GM12878 (cell line): ENCODE measurements around the gene SHISAL2B. TPM values are rescaled to one million over a fixed set of nuclear protein-coding genes. Genes with fewer than 3 reads are reported as not detected.
A peak's percentile ranks its signal among the peaks of the same experiment; 100 is the strongest.

ENCODE experiments used
- ATAC-seq: fragments of 200-7000 bp; cut with Tn5 transposase; 3 replicates; pipeline ENCODE4 v1.9.1; 2020; ENCODE audit warnings: mild to moderate bottlenecking, moderate library complexity
- BruUV-seq: library from RNA; stranded (reverse); fragments of 400-500 nt; replicated peaks from 2 replicates; lab custom pipeline; 2021; lab: Mats Ljungman, UMichigan
- CTCF ChIA-PET: fragments of 300-600 bp; sonication (Branson Sonifier 250); formaldehyde crosslinking; extraction: SDS; loops from one replicate; lab custom pipeline; 2021; ENCODE audit warnings: inconsistent platforms; lab: Yijun Ruan, JAX
- POLR2A ChIA-PET: fragments of 350-600 bp; formaldehyde crosslinking; extraction: SDS; loops from one replicate; lab custom pipeline; 2021; ENCODE audit warnings: inconsistent platforms; lab: Charles Lee
- RAD21 ChIA-PET: fragments of 300-600 bp; sonication (Branson Sonifier 250); formaldehyde crosslinking; loops from one replicate; lab custom pipeline; 2023; ENCODE audit warnings: antibody characterized with exemption; ENCODE audit not compliant: unreplicated experiment; lab: Charles Lee
- SMC1A ChIA-PET: fragments of 300-600 bp; sonication (Branson Sonifier 250); formaldehyde crosslinking; loops from one replicate; lab custom pipeline; 2023; ENCODE audit not compliant: unreplicated experiment, uncharacterized antibody; lab: Charles Lee
- DNase-seq: peaks from one replicate; pipeline ENCODE4 v3.0.0-alpha.2; 2011; ENCODE audit warnings: low read depth, low spot score
- FAIRE-seq: peaks from 3 replicates; lab custom pipeline; 2011; peaks lifted over from hg19 to GRCh38; lab: Jason Lieb, UNC
- H2AFZ ChIP-seq: 2 replicates; pipeline ENCODE4 v1.6.0; 2011; ENCODE audit warnings: low read depth, low read length, control low read depth; ENCODE audit not compliant: control insufficient read depth
- H3K27ac ChIP-seq: 2 replicates; pipeline ENCODE4 v1.5.1; 2011; ENCODE audit warnings: control low read depth; ENCODE audit not compliant: control insufficient read depth, insufficient read depth
- H3K27me3 ChIP-seq, 2 experiments: replicated peaks in 1 of 2; 2 replicates each; pipeline versions ENCODE4 v1.6.0 to v1.6.1; 2011; ENCODE audit warnings: low read length in 1 of 2; ENCODE audit not compliant: control insufficient read depth in 2 of 2, insufficient read depth in 2 of 2
- H3K36me3 ChIP-seq, 2 experiments: 2 replicates each; pipeline ENCODE4 v1.5.1; 2011; ENCODE audit warnings: low read length in 1 of 2; ENCODE audit not compliant: control insufficient read depth in 2 of 2, insufficient read depth in 2 of 2
- H3K4me1 ChIP-seq: 2 replicates; pipeline ENCODE4 v1.6.1; 2011; ENCODE audit warnings: mild to moderate bottlenecking, low read length, moderate library complexity, mixed read lengths; ENCODE audit not compliant: control insufficient read depth, insufficient read depth
- H3K4me2 ChIP-seq: 2 replicates; pipeline ENCODE4 v1.6.0; 2011; ENCODE audit warnings: control low read depth; ENCODE audit not compliant: control insufficient read depth, insufficient read depth
- H3K4me3 ChIP-seq: fragments of 200-600 bp; sonication (generic); 2 replicates; pipeline ENCODE4 v1.5.1; 2016
- H3K79me2 ChIP-seq: 2 replicates; pipeline ENCODE4 v1.6.0; 2011; ENCODE audit warnings: low read length; ENCODE audit not compliant: control insufficient read depth, insufficient read depth
- H3K9ac ChIP-seq: 2 replicates; pipeline ENCODE4 v1.8.0; 2011; ENCODE audit warnings: low read length, control low read depth, mixed read lengths; ENCODE audit not compliant: control insufficient read depth, insufficient read depth
- H3K9me3 ChIP-seq: replicated peaks from 3 replicates; pipeline ENCODE4 v1.5.1; 2011; ENCODE audit warnings: mild to moderate bottlenecking, low read length; ENCODE audit not compliant: control insufficient read depth, insufficient read depth
- H4K20me1 ChIP-seq: 2 replicates; pipeline ENCODE4 v1.6.0; 2011; ENCODE audit not compliant: control insufficient read depth, insufficient read depth
- ASH2L ChIP-seq: fragments of 300-600, 200-600 bp; sonication (generic); IDR thresholded peaks from 2 replicates; pipeline ENCODE4 v1.6.1; 2017; ENCODE audit warnings: low read depth, mild to moderate bottlenecking, borderline replicate concordance
- BHLHE40 ChIP-seq, 2 experiments: fragments of 450-650 bp in 1 of 2; IDR thresholded peaks; 2 replicates each; pipeline ENCODE4 v1.6.1; 2011 to 2017; ENCODE audit warnings: low read depth in 2 of 2, borderline replicate concordance in 1 of 2, improper control_type of control experiment in 1 of 2, low read length in 1 of 2, mild to moderate bottlenecking in 1 of 2
- CBX3 ChIP-seq: fragments of 200-600 bp; sonication (generic); IDR thresholded peaks from 2 replicates; pipeline ENCODE4 v1.6.1; 2016; ENCODE audit warnings: low read depth, borderline replicate concordance
- CREB1 ChIP-seq: IDR thresholded peaks from 2 replicates; pipeline ENCODE4 v1.6.1; 2012; ENCODE audit warnings: low read depth, mild to moderate bottlenecking, inconsistent platforms
- HCFC1 ChIP-seq: fragments of 150-350 bp; IDR thresholded peaks from 2 replicates; pipeline ENCODE4 v1.6.1; 2014; ENCODE audit warnings: low read length
- HDGF ChIP-seq: fragments of 450-650 bp; IDR thresholded peaks from 2 replicates; pipeline ENCODE4 v1.6.1; 2016; ENCODE audit warnings: antibody characterized with exemption
- MTA2 ChIP-seq: fragments of 450-650 bp; IDR thresholded peaks from 2 replicates; pipeline ENCODE4 v1.6.1; 2016; ENCODE audit warnings: low read depth, mild to moderate bottlenecking, moderate library complexity
- NFYB ChIP-seq: IDR thresholded peaks from 2 replicates; pipeline ENCODE4 v1.6.1; 2011; ENCODE audit warnings: low read depth, mild to moderate bottlenecking, low read length, improper control_type of control experiment, moderate library complexity; ENCODE audit not compliant: insufficient read depth
- NR2C1 ChIP-seq: fragments of 450-650 bp; IDR thresholded peaks from 2 replicates; pipeline ENCODE4 v1.6.1; 2017; ENCODE audit warnings: antibody characterized with exemption, mild to moderate bottlenecking, moderate library complexity
- RAD51 ChIP-seq: fragments of 450-650 bp; IDR thresholded peaks from 2 replicates; pipeline ENCODE4 v1.6.1; 2016; ENCODE audit warnings: moderate library complexity, mild to moderate bottlenecking, inconsistent platforms
- TCF3 ChIP-seq: IDR thresholded peaks from 2 replicates; pipeline ENCODE4 v1.6.1; 2012; ENCODE audit warnings: low read depth, mild to moderate bottlenecking, low read length, borderline replicate concordance; ENCODE audit not compliant: insufficient read depth
- WRNIP1 ChIP-seq: IDR thresholded peaks from 2 replicates; pipeline ENCODE4 v1.6.1; 2011; ENCODE audit warnings: low read depth, low read length, improper control_type of control experiment, borderline replicate concordance
- ZBED1 ChIP-seq: IDR thresholded peaks from 2 replicates; pipeline ENCODE4 v1.6.1; 2016; ENCODE audit warnings: borderline replicate concordance
- ZNF274 ChIP-seq: IDR thresholded peaks from one replicate; pipeline ENCODE4 v1.8.0; 2011; ENCODE audit not compliant: insufficient read length, insufficient read depth
- ZNF622 ChIP-seq: fragments of 450-650 bp; IDR thresholded peaks from 2 replicates; pipeline ENCODE4 v1.6.1; 2017; ENCODE audit warnings: mild to moderate bottlenecking, inconsistent platforms
- WGBS: methylation state at CpG from one replicate; pipeline ENCODE4 v1.1.6; 2016; ENCODE audit warnings: low lambda C conversion rate; ENCODE audit not compliant: insufficient replicate concordance, insufficient coverage; ENCODE audit errors: missing lambda C conversion rate; 5-methylcytosine and 5-hydroxymethylcytosine counted together
- in situ Hi-C: fragments of 300-500 bp; cut with MboI; formaldehyde crosslinking; loops from 9 replicates; pipeline ENCODE4 v1.14.3; 2018; ENCODE audit warnings: mixed read lengths
- intact Hi-C: fragments of 100-400 bp; cut with micrococcal nuclease; formaldehyde crosslinking; loops from one replicate; pipeline ENCODE4 v1.14.2; 2022; ENCODE audit not compliant: unreplicated experiment
- polyA plus RNA-seq, 11 experiments: library from polyadenylated mRNA; depleted of rRNA in 4 of 11; unstranded in 6 of 11; stranded (reverse) in 5 of 11; fragments of >200 nt; fragmentation: Nextera tagmentation in 4 of 11; fragmentation: Illumina TruSeq in 1 of 11; extraction: Ambion mirVana in 4 of 11; extraction: Trizol in 1 of 11; gene quantifications; 1 replicate in 1 of 11; 2 replicates in 10 of 11; pipeline versions ENCODE4 v1.2.1 to v1.2.3, GENCODE V29; 2011 to 2016; ENCODE audit warnings: inconsistent platforms in 2 of 11, missing spikeins in 2 of 11, low read depth in 1 of 11
- total RNA-seq, 4 experiments: library from RNA; depleted of rRNA in 3 of 4; stranded (reverse); fragments of >200 nt in 3 of 4; fragmentation: Illumina TruSeq in 1 of 4; extraction: Trizol in 1 of 4; gene quantifications; 2 replicates each; pipeline versions ENCODE4 v1.2.1 to v1.2.3, GENCODE V29; 2013 to 2021
- TF ChIP-seq, protein P1 (sequence below): fragments of 450-650 bp; IDR thresholded peaks from 2 replicates; pipeline ENCODE4 v1.6.1; 2016; ENCODE audit warnings: mild to moderate bottlenecking

Gene SHISAL2B
- total and polyA plus RNA-seq, 10 of the 15 experiments (the other 5 are each of a cell fraction or from before 2014, with no cell fraction given): not detected

- intact Hi-C loops: loop anchor here (10.0 kb wide), 1 partner anchor 61 kb away; no protein-coding TSS in a partner anchor
- no peak overlapping the region for H3K27ac ChIP-seq
- RAD21 ChIA-PET: no interaction called here
- no peak overlapping the region for H3K9ac ChIP-seq
- H3K36me3 ChIP-seq: no peaks in the 10 kb centered on the region
- H3K27me3 ChIP-seq: peaks cover 0 to 2% of the 10 kb centered on the region in 2 experiments; a peak in 2 of 4 replicates
- ATAC-seq: no peak
- SMC1A ChIA-PET: no interaction called here
- no peak overlapping the region for H3K4me3 ChIP-seq
- no peak for FAIRE-seq
- no peaks in the 10 kb centered on the region for H3K9me3 ChIP-seq
- DNase-seq: no peak
- no peaks in the 10 kb centered on the region for H3K79me2 ChIP-seq
- in situ Hi-C loops: no loop called here
- no peak for TF ChIP-seq ASH2L
- TF ChIP-seq TCF3: no peak
- TF ChIP-seq NFYB: peak; percentile 72
- no peak overlapping the region for H3K4me2 ChIP-seq
- H3K4me1 ChIP-seq: no peaks in the 10 kb centered on the region
- H2AFZ ChIP-seq: no peak overlapping the region
- WGBS: 0% methylated on average over 1 of the region's 1 CpG
- CTCF ChIA-PET: no interaction called here
- BruUV-seq: no TSS peak
- POLR2A ChIA-PET: no interaction called here
- H4K20me1 ChIP-seq: no peaks in the 10 kb centered on the region
Measured at GRCh38 chr5:64666078-64666477, 24.2 kb upstream of the SHISAL2B start.

- BruUV-seq: no TSS peak
- ChIA-PET SMC1A (no interaction called here), CTCF (no interaction called here), RAD21 (no interaction called here), POLR2A (no interaction called here)
- DNase-seq (no peak), FAIRE-seq (no peak), ATAC-seq (no peak)
- Histone ChIP-seq H3K27me3 (no peaks in the 10 kb centered on the region; a peak in 1 of 4 replicates), H3K4me2 (no peak overlapping the region), H2AFZ (no peak overlapping the region), H3K4me1 (no peaks in the 10 kb centered on the region), H3K36me3 (no peaks in the 10 kb centered on the region), H3K4me3 (no peak overlapping the region), H3K9me3 (no peaks in the 10 kb centered on the region), H4K20me1 (no peaks in the 10 kb centered on the region), H3K79me2 (no peaks in the 10 kb centered on the region), H3K27ac (no peak overlapping the region), H3K9ac (no peak overlapping the region)
- intact Hi-C loops (loop anchor here (10.0 kb wide), 1 partner anchor 62 kb away; no protein-coding TSS in a partner anchor), in situ Hi-C loops (no loop called here)
- WGBS: 43% methylated on average over 4 of the region's 4 CpGs
- no peak for TF ChIP-seq CBX3
- TF ChIP-seq HCFC1: no peak
- no peak for TF ChIP-seq BHLHE40 (IDR thresholded peaks at IDR 0.05; ENCODE audit: borderline replicate concordance in 1 of 2, low read depth in 2 of 2, low read length in 1 of 2)
- TF ChIP-seq, protein P1, sequence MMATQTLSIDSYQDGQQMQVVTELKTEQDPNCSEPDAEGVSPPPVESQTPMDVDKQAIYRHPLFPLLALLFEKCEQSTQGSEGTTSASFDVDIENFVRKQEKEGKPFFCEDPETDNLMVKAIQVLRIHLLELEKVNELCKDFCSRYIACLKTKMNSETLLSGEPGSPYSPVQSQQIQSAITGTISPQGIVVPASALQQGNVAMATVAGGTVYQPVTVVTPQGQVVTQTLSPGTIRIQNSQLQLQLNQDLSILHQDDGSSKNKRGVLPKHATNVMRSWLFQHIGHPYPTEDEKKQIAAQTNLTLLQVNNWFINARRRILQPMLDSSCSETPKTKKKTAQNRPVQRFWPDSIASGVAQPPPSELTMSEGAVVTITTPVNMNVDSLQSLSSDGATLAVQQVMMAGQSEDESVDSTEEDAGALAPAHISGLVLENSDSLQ: no peak
- no peak for TF ChIP-seq WRNIP1
- no peak for TF ChIP-seq CREB1
- TF ChIP-seq MTA2: no peak
- TF ChIP-seq ZNF622: no peak
- TF ChIP-seq NR2C1: no peak
- no peak for TF ChIP-seq RAD51
- no peak for TF ChIP-seq HDGF
- TF ChIP-seq ZNF274: no peak
- no peak for TF ChIP-seq ZBED1
Measured at GRCh38 chr5:64667068-64667467, 23.2 kb upstream of the SHISAL2B start.
